Keratinocyte (primary cell): Measurements from ENCODE around the gene SLC39A11. TPM values are rescaled to one million over a fixed set of nuclear protein-coding genes. Genes with fewer than 3 reads are reported as not detected.
"Not testable (repeated sequence)": the region's sequence is repeated elsewhere in the genome, so short reads cannot be mapped to it uniquely, and the experiment has no call there.

Experiments used
- DNase-seq: peaks from one replicate; pipeline ENCODE4 v3.0.0-alpha.2; 2011; ENCODE audit warnings: low read depth, missing footprints, low spot score
- FAIRE-seq: peaks from 2 replicates; lab custom pipeline; 2011; peaks lifted over from hg19 to GRCh38; lab: Jason Lieb, UNC
- H2AFZ ChIP-seq: 2 replicates; pipeline ENCODE4 v1.6.0; 2012; ENCODE audit warnings: low read length, control low read depth, inconsistent platforms; ENCODE audit not compliant: control insufficient read depth
- H3K27ac ChIP-seq: 2 replicates; pipeline ENCODE4 v1.5.1; 2011; ENCODE audit warnings: low read length; ENCODE audit not compliant: control insufficient read depth, insufficient read depth
- H3K27me3 ChIP-seq: 3 replicates; pipeline ENCODE4 v1.6.0; 2011; ENCODE audit warnings: low read length; ENCODE audit not compliant: control insufficient read depth, insufficient read depth; ENCODE audit errors: extremely low read depth
- H3K36me3 ChIP-seq, 2 experiments: 2 replicates in 1 of 2; 3 replicates in 1 of 2; pipeline ENCODE4 v1.5.1; 2011; ENCODE audit warnings: low read length in 2 of 2, mild to moderate bottlenecking in 1 of 2; ENCODE audit not compliant: control insufficient read depth in 2 of 2, insufficient read depth in 2 of 2; ENCODE audit errors: extremely low read depth in 1 of 2
- H3K4me1 ChIP-seq: 3 replicates; pipeline ENCODE4 v1.5.1; 2011; ENCODE audit warnings: low read length; ENCODE audit not compliant: control insufficient read depth, insufficient read depth; ENCODE audit errors: extremely low read depth
- H3K4me2 ChIP-seq: 3 replicates; pipeline ENCODE4 v1.6.0; 2011; ENCODE audit warnings: low read depth, low read length; ENCODE audit not compliant: control insufficient read depth, insufficient read depth; ENCODE audit errors: extremely low read depth
- H3K4me3 ChIP-seq, 3 experiments: fragments of 200-600 bp in 1 of 3; sonication (generic) in 1 of 3; 2 replicates in 2 of 3; 3 replicates in 1 of 3; pipeline ENCODE4 v1.5.1; 2011 to 2016; ENCODE audit warnings: low read length in 3 of 3, mild to moderate bottlenecking in 3 of 3, control low read depth in 2 of 3, inconsistent platforms in 1 of 3, low read depth in 1 of 3, mixed read lengths in 1 of 3, mixed run types in 1 of 3, moderate library complexity in 1 of 3; ENCODE audit not compliant: control insufficient read depth in 2 of 3, insufficient read depth in 2 of 3; ENCODE audit errors: extremely low read depth in 1 of 3
- H3K79me2 ChIP-seq: 2 replicates; pipeline ENCODE4 v1.6.0; 2012; ENCODE audit warnings: low read length; ENCODE audit not compliant: control insufficient read depth, insufficient read depth
- H3K9ac ChIP-seq: 3 replicates; pipeline ENCODE4 v1.6.0; 2011; ENCODE audit warnings: low read length; ENCODE audit not compliant: control insufficient read depth, insufficient read depth; ENCODE audit errors: extremely low read depth
- H3K9me1 ChIP-seq: 3 replicates; pipeline ENCODE4 v1.6.0; 2011; ENCODE audit warnings: low read length; ENCODE audit not compliant: control insufficient read depth, insufficient read depth; ENCODE audit errors: extremely low read depth
- H3K9me3 ChIP-seq: 2 replicates; pipeline ENCODE4 v1.5.1; 2012; ENCODE audit warnings: low read depth, low read length; ENCODE audit not compliant: control insufficient read depth
- H4K20me1 ChIP-seq: 3 replicates; pipeline ENCODE4 v1.6.0; 2011; ENCODE audit warnings: low read length; ENCODE audit not compliant: control insufficient read depth, insufficient read depth; ENCODE audit errors: extremely low read depth
- EZH2 ChIP-seq: IDR thresholded peaks from one replicate; pipeline ENCODE4 v1.6.1; 2012; ENCODE audit warnings: inconsistent platforms, mild to moderate bottlenecking, low read length, moderate library complexity
- dilution Hi-C: fragments of 300-500 bp; cut with MboI; formaldehyde crosslinking; loops from one replicate; pipeline ENCODE4 v1.7.0; 2020; ENCODE audit warnings: low sequenced_read_pairs; ENCODE audit not compliant: extremely low pct_ligation_motif_present
- polyA plus RNA-seq, 5 experiments: library from polyadenylated mRNA; depleted of rRNA in 3 of 5; stranded (reverse) in 3 of 5; stranded (forward) in 1 of 5; unstranded in 1 of 5; fragments of >200 nt; gene quantifications; 1 replicate in 1 of 5; 2 replicates in 3 of 5; 3 replicates in 1 of 5; pipeline versions ENCODE4 v1.2.1 to v1.2.3, GENCODE V29; 2011 to 2012; ENCODE audit warnings: missing spikeins in 2 of 5, low read depth in 1 of 5, low replicate concordance in 1 of 5
- TF ChIP-seq, protein P1 (sequence below), 3 experiments: IDR thresholded peaks in 1 of 3; conservative IDR thresholded peaks in 1 of 3; optimal IDR thresholded peaks in 1 of 3; 2 replicates in 2 of 3; 3 replicates in 1 of 3; pipeline versions ENCODE3 to v1.5.1; 2011; ENCODE audit warnings: low read length in 3 of 3, mild to moderate bottlenecking in 3 of 3, moderate library complexity in 2 of 3, control low read depth in 1 of 3, inconsistent platforms in 1 of 3; ENCODE audit not compliant: insufficient read depth in 2 of 3; ENCODE audit errors: extremely low read depth in 1 of 3

Gene SLC39A11
- polyA plus RNA-seq, 1 donor (not counting 4 experiments of a cell fraction or from before 2014, with no cell fraction given): 11.5 TPM

DNA sequence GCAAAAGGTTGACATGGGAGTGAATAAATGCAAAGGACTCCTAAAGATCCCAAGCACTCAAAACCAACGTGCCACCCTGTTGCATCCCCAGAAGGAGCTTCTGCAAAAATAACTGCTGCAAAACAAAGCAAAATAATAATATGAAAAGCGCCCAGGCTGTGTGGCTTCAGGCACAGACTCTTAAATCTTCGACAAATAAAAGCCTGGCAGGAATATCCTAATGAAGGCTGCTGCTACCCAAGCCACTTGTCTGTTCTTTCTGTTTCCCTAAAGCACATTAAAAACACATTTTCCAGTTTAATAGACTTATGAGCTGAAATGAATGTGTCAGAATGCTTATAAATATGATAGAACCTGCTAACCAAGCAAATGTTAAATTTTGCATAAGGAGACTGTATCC is 154.0 kb downstream of the SLC39A11 start:
- H3K27ac ChIP-seq: no peak overlapping the region
- no peaks in the 10 kb centered on the region for H3K9me3 ChIP-seq

DNA sequence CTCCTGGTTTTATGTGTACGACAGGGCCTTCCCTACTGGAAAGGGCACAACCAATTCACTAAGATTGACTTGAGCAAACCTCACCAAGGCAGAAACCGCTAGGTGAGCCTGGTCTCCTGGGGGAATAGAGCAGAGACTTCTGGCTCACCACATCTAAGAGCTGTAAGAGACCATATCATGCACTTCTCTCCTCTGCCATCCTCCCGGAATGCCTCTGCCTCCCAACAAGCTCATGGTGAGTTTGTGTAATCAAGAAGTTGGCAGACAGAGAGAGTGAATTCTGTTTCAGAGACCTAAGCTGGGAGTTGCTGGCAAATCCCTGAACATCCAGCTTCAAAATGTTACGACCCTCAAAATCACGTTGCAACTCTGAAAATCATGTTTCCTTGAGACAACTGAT is 154.8 kb downstream of the SLC39A11 start:
- Histone ChIP-seq H3K4me2 (no peak overlapping the region), H3K36me3 (no peaks in the 10 kb centered on the region), H3K79me2 (no peaks in the 10 kb centered on the region), H3K9me1 (no peaks in the 10 kb centered on the region), H2AFZ (no peak overlapping the region), H3K4me3 (no peak overlapping the region), H3K27ac (no peak overlapping the region), H3K9ac (no peak overlapping the region), H3K27me3 (no peaks in the 10 kb centered on the region), H4K20me1 (no peaks in the 10 kb centered on the region), H3K9me3 (no peaks in the 10 kb centered on the region), H3K4me1 (no peaks in the 10 kb centered on the region)
- DNase-seq (no peak), FAIRE-seq (no peak)
- TF ChIP-seq EZH2: no peak
- TF ChIP-seq, protein P1, sequence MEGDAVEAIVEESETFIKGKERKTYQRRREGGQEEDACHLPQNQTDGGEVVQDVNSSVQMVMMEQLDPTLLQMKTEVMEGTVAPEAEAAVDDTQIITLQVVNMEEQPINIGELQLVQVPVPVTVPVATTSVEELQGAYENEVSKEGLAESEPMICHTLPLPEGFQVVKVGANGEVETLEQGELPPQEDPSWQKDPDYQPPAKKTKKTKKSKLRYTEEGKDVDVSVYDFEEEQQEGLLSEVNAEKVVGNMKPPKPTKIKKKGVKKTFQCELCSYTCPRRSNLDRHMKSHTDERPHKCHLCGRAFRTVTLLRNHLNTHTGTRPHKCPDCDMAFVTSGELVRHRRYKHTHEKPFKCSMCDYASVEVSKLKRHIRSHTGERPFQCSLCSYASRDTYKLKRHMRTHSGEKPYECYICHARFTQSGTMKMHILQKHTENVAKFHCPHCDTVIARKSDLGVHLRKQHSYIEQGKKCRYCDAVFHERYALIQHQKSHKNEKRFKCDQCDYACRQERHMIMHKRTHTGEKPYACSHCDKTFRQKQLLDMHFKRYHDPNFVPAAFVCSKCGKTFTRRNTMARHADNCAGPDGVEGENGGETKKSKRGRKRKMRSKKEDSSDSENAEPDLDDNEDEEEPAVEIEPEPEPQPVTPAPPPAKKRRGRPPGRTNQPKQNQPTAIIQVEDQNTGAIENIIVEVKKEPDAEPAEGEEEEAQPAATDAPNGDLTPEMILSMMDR (optimal IDR thresholded peaks at IDR 0.05 in 1 of 3, IDR thresholded peaks at IDR 0.05 in 1 of 3, conservative IDR thresholded peaks at IDR 0.05 in 1 of 3; ENCODE audit: extremely low read depth in 1 of 3, insufficient read depth in 2 of 3, low read length in 3 of 3): no peak
- dilution Hi-C loops: no loop called here

More for the DNA sequence above, 154.0 kb downstream of the SLC39A11 start:
- no peak overlapping the region for H3K9ac ChIP-seq
- H3K4me1 ChIP-seq: no peaks in the 10 kb centered on the region
- DNase-seq (no peak), FAIRE-seq (no peak)
- peaks cover 0 to 3% of the 10 kb centered on the region in 2 experiments for H3K36me3 ChIP-seq
- no peak overlapping the region for H3K4me2 ChIP-seq
- no peaks in the 10 kb centered on the region for H4K20me1 ChIP-seq
- H3K79me2 ChIP-seq: no peaks in the 10 kb centered on the region
- no peak for TF ChIP-seq EZH2
- TF ChIP-seq, protein P1 (optimal IDR thresholded peaks at IDR 0.05 in 1 of 3, IDR thresholded peaks at IDR 0.05 in 1 of 3, conservative IDR thresholded peaks at IDR 0.05 in 1 of 3; ENCODE audit: extremely low read depth in 1 of 3, insufficient read depth in 2 of 3, low read length in 3 of 3): no peak
- H2AFZ ChIP-seq: no peak overlapping the region
- H3K9me1 ChIP-seq: no peaks in the 10 kb centered on the region
- dilution Hi-C loops: no loop called here
- H3K4me3 ChIP-seq: no peak overlapping the region
- no peaks in the 10 kb centered on the region for H3K27me3 ChIP-seq

DNA sequence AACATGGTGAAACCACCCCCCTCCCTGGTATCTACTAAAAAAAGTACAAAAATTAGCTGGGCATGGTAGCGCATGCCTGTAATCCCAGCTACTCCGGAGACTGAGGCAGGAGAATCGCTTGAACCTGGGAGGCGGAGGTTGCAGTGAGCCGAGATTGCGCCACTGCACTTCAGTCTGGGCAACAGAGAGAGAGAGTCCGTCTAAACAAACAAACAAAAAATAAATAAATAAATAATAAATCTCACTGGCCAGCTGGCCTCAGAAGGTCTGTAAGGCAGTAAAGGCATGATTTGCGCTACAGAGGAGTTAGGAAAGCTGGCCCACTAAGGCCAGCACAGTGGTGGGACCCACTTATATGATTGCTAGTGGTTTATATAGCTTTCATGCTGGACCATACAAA is 155.2 kb downstream of the SLC39A11 start:
- H3K9me1 ChIP-seq, FAIRE-seq, H3K4me3 ChIP-seq, H3K27ac ChIP-seq, DNase-seq, H3K36me3 ChIP-seq, H3K79me2 ChIP-seq, H3K4me2 ChIP-seq, H2AFZ ChIP-seq, H3K27me3 ChIP-seq, H3K9me3 ChIP-seq, H3K4me1 ChIP-seq, H4K20me1 ChIP-seq, H3K9ac ChIP-seq, dilution Hi-C loops: not testable (repeated sequence)
